Fibroblast of gingiva (primary cell): ENCODE results near the gene PGS1.

Experiments
- DNase-seq: peaks from one replicate; pipeline ENCODE4 v3.0.0-alpha.2; 2011; ENCODE audit warnings: low read depth

Gene PGS1

GRCh38 chr17:78346605-78347250, 31.7 kb upstream of the PGS1 start:
- DNase-seq = no peak

- DNase-seq = no peak
Observed at GRCh38 chr17:78347453-78347852, 31.0 kb upstream of the PGS1 start.

- no peak for DNase-seq
Observed at GRCh38 chr17:78348055-78348770, 30.2 kb upstream of the PGS1 start.

GRCh38 chr17:78349891-78350642, 28.4 kb upstream of the PGS1 start:
- DNase-seq = no peak

- peak; percentile 100 for DNase-seq
Observed at GRCh38 chr17:78351449-78352006, 26.9 kb upstream of the PGS1 start.

GRCh38 chr17:78353834-78354233, 24.6 kb upstream of the PGS1 start:
- DNase-seq = no peak

GRCh38 chr17:78355045-78355641, 23.3 kb upstream of the PGS1 start:
- no peak for DNase-seq

GRCh38 chr17:78355701-78356100, 22.7 kb upstream of the PGS1 start:
- peak; percentile 45 for DNase-seq

GRCh38 chr17:78356101-78356713, 22.2 kb upstream of the PGS1 start:
- DNase-seq = peak; percentile 74

GRCh38 chr17:78357177-78357586, 21.3 kb upstream of the PGS1 start:
- peak; percentile 88 for DNase-seq

GRCh38 chr17:78357672-78358537, 20.5 kb upstream of the PGS1 start:
- peak; percentile 28 for DNase-seq

GRCh38 chr17:78358538-78359320, 19.7 kb upstream of the PGS1 start:
- DNase-seq = peak; percentile 55

- DNase-seq = no peak
Observed at GRCh38 chr17:78359321-78359996, 19.0 kb upstream of the PGS1 start.

- DNase-seq = peak; percentile 99
Observed at GRCh38 chr17:78359997-78360370, 18.5 kb upstream of the PGS1 start, which contains the start of gene SOCS3. SOCS3 (minus strand) TSS chr17:78360077; CDS start chr17:78359095, 982 bp downstream.

- peak; percentile 75 for DNase-seq
Observed at GRCh38 chr17:78360371-78361224, 17.9 kb upstream of the PGS1 start.

GRCh38 chr17:78361225-78361701, 17.2 kb upstream of the PGS1 start:
- no peak for DNase-seq

- DNase-seq = no peak
Observed at GRCh38 chr17:78362232-78362631, 16.2 kb upstream of the PGS1 start.

- DNase-seq = no peak
Observed at GRCh38 chr17:78362671-78363070, 15.8 kb upstream of the PGS1 start.
